HG03064 (cell line): ENCODE results near the gene PRKN.

Experiments used
- ATAC-seq: cut with Tn5 transposase; IDR thresholded peaks from one replicate; pipeline ENCODE4 v1.9.1; 2021; ENCODE audit warnings: low read depth; ENCODE audit not compliant: unreplicated experiment

Gene PRKN

GRCh38 chr6:161554883-161555282 is 1172.7 kb downstream of the PRKN start:
- no peak for ATAC-seq

- ATAC-seq: no peak
Observed at GRCh38 chr6:161549977-161550655, 1177.5 kb downstream of the PRKN start.

- ATAC-seq: no peak
Observed at GRCh38 chr6:161548713-161549296, 1178.8 kb downstream of the PRKN start.

GRCh38 chr6:161547617-161548016 is 1179.9 kb downstream of the PRKN start:
- no peak for ATAC-seq

- no peak for ATAC-seq
Observed at GRCh38 chr6:161546632-161547031, 1180.9 kb downstream of the PRKN start.

- no peak for ATAC-seq
Observed at GRCh38 chr6:161545741-161546140, 1181.8 kb downstream of the PRKN start.

GRCh38 chr6:161544801-161545480 is 1182.6 kb downstream of the PRKN start:
- no peak for ATAC-seq

GRCh38 chr6:161543684-161544309 is 1183.8 kb downstream of the PRKN start:
- ATAC-seq: no peak

- no peak for ATAC-seq
Observed at GRCh38 chr6:161542346-161542980, 1185.1 kb downstream of the PRKN start.

- no peak for ATAC-seq
Observed at GRCh38 chr6:161540532-161540931, 1187.0 kb downstream of the PRKN start.

GRCh38 chr6:161536224-161536630 is 1191.3 kb downstream of the PRKN start:
- ATAC-seq: no peak

GRCh38 chr6:161534264-161534873 is 1193.2 kb downstream of the PRKN start:
- no peak for ATAC-seq

- no peak for ATAC-seq
Observed at GRCh38 chr6:161533266-161533665, 1194.3 kb downstream of the PRKN start.

- ATAC-seq: no peak
Observed at GRCh38 chr6:161532536-161532935, 1195.0 kb downstream of the PRKN start.

- ATAC-seq: no peak
Observed at GRCh38 chr6:161526794-161527193, 1200.8 kb downstream of the PRKN start.

- no peak for ATAC-seq
Observed at GRCh38 chr6:161523362-161523761, 1204.2 kb downstream of the PRKN start.

- ATAC-seq: no peak
Observed at GRCh38 chr6:161522276-161522675, 1205.3 kb downstream of the PRKN start.

GRCh38 chr6:161511447-161512095 is 1216.0 kb downstream of the PRKN start:
- no peak for ATAC-seq

- no peak for ATAC-seq
Observed at GRCh38 chr6:161508341-161508740, 1219.2 kb downstream of the PRKN start.

GRCh38 chr6:161507375-161507774 is 1220.2 kb downstream of the PRKN start:
- no peak for ATAC-seq
